ENCODE results near the gene SYNE2.
"Not testable (repeated sequence)": the region's sequence is repeated elsewhere in the genome, so short reads cannot be mapped to it uniquely, and the experiment has no call there.

Gene SYNE2

GRCh38 chr14:63852817-63853731, at the start of gene SYNE2:
Gene SYNE2 (plus strand): TSS chr14:63853004. CDS start chr14:63909149, 56,145 bp downstream.
- FAIRE-seq = no peak

- FAIRE-seq = not testable (repeated sequence)
Measured at GRCh38 chr14:63803221-63803791, 49.5 kb upstream of the SYNE2 start.

GRCh38 chr14:63806064-63806463, 46.7 kb upstream of the SYNE2 start:
- FAIRE-seq = not testable (repeated sequence)

- not testable (repeated sequence) for FAIRE-seq
Measured at GRCh38 chr14:63811692-63812091, 41.1 kb upstream of the SYNE2 start.

- no peak for FAIRE-seq
Measured at GRCh38 chr14:63833728-63834127, 19.1 kb upstream of the SYNE2 start.

- FAIRE-seq = no peak
Measured at GRCh38 chr14:63840981-63841380, 11.8 kb upstream of the SYNE2 start.

- no peak for FAIRE-seq
Measured at GRCh38 chr14:63843796-63844195, 9.0 kb upstream of the SYNE2 start.

- no peak for FAIRE-seq
Measured at GRCh38 chr14:63848890-63849289, 3.9 kb upstream of the SYNE2 start.

- FAIRE-seq = no peak
Measured at GRCh38 chr14:63852271-63852816, 460 bp upstream of the SYNE2 start.

GRCh38 chr14:63853831-63854293, 1.1 kb downstream of the SYNE2 start:
- no peak for FAIRE-seq

GRCh38 chr14:63854330-63854729, 1.5 kb downstream of the SYNE2 start:
- FAIRE-seq = no peak

GRCh38 chr14:63855281-63855680, 2.5 kb downstream of the SYNE2 start:
- FAIRE-seq = no peak

- FAIRE-seq = no peak
Measured at GRCh38 chr14:63857466-63858030, 4.7 kb downstream of the SYNE2 start.

GRCh38 chr14:63860146-63860545, 7.3 kb downstream of the SYNE2 start:
- FAIRE-seq = no peak

- no peak for FAIRE-seq
Measured at GRCh38 chr14:63862163-63862562, 9.4 kb downstream of the SYNE2 start.

- no peak for FAIRE-seq
Measured at GRCh38 chr14:63863004-63863403, 10.2 kb downstream of the SYNE2 start.

GRCh38 chr14:63864775-63865174, 12.0 kb downstream of the SYNE2 start:
- not testable (repeated sequence) for FAIRE-seq

- FAIRE-seq = no peak
Measured at GRCh38 chr14:63867933-63868921, 15.4 kb downstream of the SYNE2 start.

- FAIRE-seq = not testable (repeated sequence)
Measured at GRCh38 chr14:63869940-63870752, 17.3 kb downstream of the SYNE2 start.

- FAIRE-seq = not testable (repeated sequence)
Measured at GRCh38 chr14:63870753-63871037, 17.9 kb downstream of the SYNE2 start.

- FAIRE-seq = no peak
Measured at GRCh38 chr14:63874223-63874622, 21.4 kb downstream of the SYNE2 start.

GRCh38 chr14:63875311-63875710, 22.5 kb downstream of the SYNE2 start:
- FAIRE-seq = no peak

Data from TTC549 (cell line).